GM12874 (cell line): ENCODE measurements around the gene RPA1.

Experiments
- CTCF ChIP-seq: IDR thresholded peaks from 2 replicates; pipeline ENCODE4 v1.5.1; 2011; ENCODE audit warnings: low read depth, mild to moderate bottlenecking, control low read depth, low read length, moderate library complexity; ENCODE audit not compliant: insufficient read depth

RPA1 gene

GRCh38 chr17:1883536-1883935, 53.7 kb downstream of the RPA1 start:
- TF ChIP-seq CTCF: no peak

DNA sequence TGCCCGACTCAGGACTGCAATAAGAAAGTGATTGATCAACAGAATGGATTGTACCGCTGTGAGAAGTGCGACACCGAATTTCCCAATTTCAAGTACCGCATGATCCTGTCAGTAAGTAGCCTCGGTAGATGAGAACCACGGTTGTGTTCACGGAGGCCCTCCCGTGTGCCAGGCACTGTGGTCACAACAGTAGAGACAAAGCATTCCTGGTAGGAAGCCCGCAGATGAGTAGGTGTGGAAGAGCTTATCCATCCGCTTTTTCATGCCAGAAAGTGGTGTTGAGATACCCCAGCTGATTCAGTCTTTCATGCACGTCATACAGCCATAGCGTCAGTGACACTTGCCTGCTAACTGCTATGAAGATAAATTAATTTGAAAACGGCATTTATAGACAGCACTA, 58.9 kb downstream of the RPA1 start:
- TF ChIP-seq CTCF: no peak

GRCh38 chr17:1890758-1891450, 61.1 kb downstream of the RPA1 start:
- no peak for TF ChIP-seq CTCF

- TF ChIP-seq CTCF: no peak
These were observed 65.0 kb downstream of the RPA1 start for GRCh38 chr17:1894753-1895339.

- TF ChIP-seq CTCF: no peak
These were observed 66.7 kb downstream of the RPA1 start for GRCh38 chr17:1896243-1897104.

DNA sequence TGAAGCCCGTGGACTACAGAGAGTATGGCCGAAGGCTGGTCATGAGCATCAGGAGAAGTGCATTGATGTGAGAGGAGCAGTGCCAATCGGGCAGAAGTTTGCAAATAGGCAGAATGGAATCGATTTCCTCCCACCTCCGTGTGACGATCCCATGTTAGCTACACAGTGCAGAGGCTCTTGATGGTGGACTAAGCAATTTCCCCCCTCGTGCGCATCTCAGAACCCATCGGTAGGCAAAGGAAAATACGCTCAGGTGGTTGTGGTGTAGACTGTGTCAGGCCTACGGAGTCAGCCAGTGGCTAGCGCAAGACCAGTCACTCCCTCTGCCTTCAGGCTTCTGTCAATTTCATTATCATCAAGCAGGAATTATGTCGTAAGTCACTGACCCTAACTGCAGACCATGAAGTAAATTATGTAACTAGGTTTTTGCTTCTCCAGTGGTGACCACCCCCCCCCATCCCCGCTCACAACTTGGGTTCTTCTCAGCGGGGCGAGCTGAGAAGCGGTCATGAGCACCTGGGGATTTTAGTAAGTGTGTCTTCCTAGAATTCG, 67.4 kb downstream of the RPA1 start:
- TF ChIP-seq CTCF: no peak

DNA sequence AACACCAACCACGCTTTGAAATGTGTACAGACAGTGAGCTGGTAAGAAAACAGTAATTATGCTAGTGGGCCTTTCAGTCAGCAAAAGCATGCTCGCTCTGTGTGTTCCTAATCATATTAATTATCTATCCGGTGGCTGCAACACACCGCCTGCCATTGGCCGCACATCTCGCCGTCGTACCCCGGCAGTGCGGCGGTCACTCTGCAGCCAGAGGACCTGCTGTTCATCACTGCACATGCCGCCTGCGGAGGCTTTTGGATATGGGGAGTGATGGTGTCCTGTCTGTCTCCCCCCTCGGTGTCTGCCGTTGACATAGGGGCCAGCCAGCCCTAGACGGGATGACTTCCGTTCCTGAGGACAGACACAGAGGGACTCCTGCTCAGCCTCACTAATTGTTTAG, 68.5 kb downstream of the RPA1 start:
- TF ChIP-seq CTCF: no peak
